DND-41 (cell line): Measurements from ENCODE around the gene LAMC3.

ENCODE experiments used
- EZH2 ChIP-seq: IDR thresholded peaks from 3 replicates; pipeline ENCODE4 v1.6.1; 2012; ENCODE audit warnings: borderline replicate concordance, low read depth, mild to moderate bottlenecking, moderate library complexity, low read length, inconsistent platforms; ENCODE audit not compliant: severe bottlenecking
- TF ChIP-seq, protein P1 (sequence below): IDR thresholded peaks from 2 replicates; pipeline ENCODE4 v1.5.1; 2012; ENCODE audit warnings: borderline replicate concordance, low read length, moderate library complexity, mild to moderate bottlenecking; ENCODE audit not compliant: poor library complexity, severe bottlenecking; ENCODE audit errors: extremely low read depth

DNA sequence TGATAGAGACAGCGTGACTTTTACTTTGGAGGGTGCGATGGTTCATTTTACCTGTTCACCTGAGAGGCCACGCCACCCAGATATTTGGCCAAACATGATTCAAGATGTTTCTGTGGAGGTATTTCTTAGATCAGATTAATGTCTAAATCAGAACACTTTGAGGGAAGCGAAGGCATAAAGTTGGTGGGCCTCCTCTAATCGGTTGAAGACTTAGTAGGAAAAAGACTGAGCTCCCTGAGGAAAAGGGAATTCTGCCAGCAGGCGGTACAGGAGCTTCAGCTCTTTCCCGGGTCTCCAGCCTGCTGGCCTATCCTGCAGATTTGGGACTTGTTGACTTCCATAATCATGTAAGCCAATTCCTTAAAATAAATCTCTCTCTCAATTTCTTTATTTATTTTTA, 7.0 kb upstream of the LAMC3 start:
- TF ChIP-seq, protein P1, sequence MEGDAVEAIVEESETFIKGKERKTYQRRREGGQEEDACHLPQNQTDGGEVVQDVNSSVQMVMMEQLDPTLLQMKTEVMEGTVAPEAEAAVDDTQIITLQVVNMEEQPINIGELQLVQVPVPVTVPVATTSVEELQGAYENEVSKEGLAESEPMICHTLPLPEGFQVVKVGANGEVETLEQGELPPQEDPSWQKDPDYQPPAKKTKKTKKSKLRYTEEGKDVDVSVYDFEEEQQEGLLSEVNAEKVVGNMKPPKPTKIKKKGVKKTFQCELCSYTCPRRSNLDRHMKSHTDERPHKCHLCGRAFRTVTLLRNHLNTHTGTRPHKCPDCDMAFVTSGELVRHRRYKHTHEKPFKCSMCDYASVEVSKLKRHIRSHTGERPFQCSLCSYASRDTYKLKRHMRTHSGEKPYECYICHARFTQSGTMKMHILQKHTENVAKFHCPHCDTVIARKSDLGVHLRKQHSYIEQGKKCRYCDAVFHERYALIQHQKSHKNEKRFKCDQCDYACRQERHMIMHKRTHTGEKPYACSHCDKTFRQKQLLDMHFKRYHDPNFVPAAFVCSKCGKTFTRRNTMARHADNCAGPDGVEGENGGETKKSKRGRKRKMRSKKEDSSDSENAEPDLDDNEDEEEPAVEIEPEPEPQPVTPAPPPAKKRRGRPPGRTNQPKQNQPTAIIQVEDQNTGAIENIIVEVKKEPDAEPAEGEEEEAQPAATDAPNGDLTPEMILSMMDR = no peak
- TF ChIP-seq EZH2 = no peak
